ENCODE results near the gene FOXE3.

The FOXE3 gene

GRCh38 chr1:47460456-47460855 is 44.4 kb downstream of the FOXE3 start:
- TF ChIP-seq, protein P1, sequence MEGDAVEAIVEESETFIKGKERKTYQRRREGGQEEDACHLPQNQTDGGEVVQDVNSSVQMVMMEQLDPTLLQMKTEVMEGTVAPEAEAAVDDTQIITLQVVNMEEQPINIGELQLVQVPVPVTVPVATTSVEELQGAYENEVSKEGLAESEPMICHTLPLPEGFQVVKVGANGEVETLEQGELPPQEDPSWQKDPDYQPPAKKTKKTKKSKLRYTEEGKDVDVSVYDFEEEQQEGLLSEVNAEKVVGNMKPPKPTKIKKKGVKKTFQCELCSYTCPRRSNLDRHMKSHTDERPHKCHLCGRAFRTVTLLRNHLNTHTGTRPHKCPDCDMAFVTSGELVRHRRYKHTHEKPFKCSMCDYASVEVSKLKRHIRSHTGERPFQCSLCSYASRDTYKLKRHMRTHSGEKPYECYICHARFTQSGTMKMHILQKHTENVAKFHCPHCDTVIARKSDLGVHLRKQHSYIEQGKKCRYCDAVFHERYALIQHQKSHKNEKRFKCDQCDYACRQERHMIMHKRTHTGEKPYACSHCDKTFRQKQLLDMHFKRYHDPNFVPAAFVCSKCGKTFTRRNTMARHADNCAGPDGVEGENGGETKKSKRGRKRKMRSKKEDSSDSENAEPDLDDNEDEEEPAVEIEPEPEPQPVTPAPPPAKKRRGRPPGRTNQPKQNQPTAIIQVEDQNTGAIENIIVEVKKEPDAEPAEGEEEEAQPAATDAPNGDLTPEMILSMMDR (IDR thresholded peaks at IDR 0.05; ENCODE audit: borderline replicate concordance, insufficient read depth, low read depth, low read length), result no peak

GRCh38 chr1:47465605-47466004 is 49.5 kb downstream of the FOXE3 start:
- TF ChIP-seq, protein P1 (IDR thresholded peaks at IDR 0.05; ENCODE audit: borderline replicate concordance, insufficient read depth, low read depth, low read length), result no peak
- no peak overlapping the region for H3K4me3 ChIP-seq (ENCODE audit: low read depth, low read length)

More at GRCh38 chr1:47460456-47460855, 44.4 kb downstream of the FOXE3 start:
- H3K4me3 ChIP-seq (ENCODE audit: low read depth, low read length), result no peak overlapping the region

Data from GM12875 (cell line).